Lung microvascular endothelial cell (primary cell): ENCODE results near the gene HDAC1. TPM values are rescaled to one million over a fixed set of nuclear protein-coding genes. Genes with fewer than 3 reads are reported as not detected.
A peak's percentile ranks its signal among the peaks of the same experiment; 100 is the strongest.
"Not testable (repeated sequence)": the region's sequence is repeated elsewhere in the genome, so short reads cannot be mapped to it uniquely, and the experiment has no call there.

Experiments
- DNase-seq, 2 donors: peaks; one replicate each; pipeline versions ENCODE4 v3.0.0 to v3.0.0-alpha.2; 2010; ENCODE audit warnings: low read depth in 2 of 2
- total RNA-seq: library from RNA; depleted of rRNA; stranded (reverse); fragments of >200 nt; gene quantifications from 2 replicates; pipeline ENCODE4 v1.2.1, GENCODE V29; 2014

The HDAC1 gene
- total RNA-seq, 1 donor from 2014 or later: 113 TPM

DNA sequence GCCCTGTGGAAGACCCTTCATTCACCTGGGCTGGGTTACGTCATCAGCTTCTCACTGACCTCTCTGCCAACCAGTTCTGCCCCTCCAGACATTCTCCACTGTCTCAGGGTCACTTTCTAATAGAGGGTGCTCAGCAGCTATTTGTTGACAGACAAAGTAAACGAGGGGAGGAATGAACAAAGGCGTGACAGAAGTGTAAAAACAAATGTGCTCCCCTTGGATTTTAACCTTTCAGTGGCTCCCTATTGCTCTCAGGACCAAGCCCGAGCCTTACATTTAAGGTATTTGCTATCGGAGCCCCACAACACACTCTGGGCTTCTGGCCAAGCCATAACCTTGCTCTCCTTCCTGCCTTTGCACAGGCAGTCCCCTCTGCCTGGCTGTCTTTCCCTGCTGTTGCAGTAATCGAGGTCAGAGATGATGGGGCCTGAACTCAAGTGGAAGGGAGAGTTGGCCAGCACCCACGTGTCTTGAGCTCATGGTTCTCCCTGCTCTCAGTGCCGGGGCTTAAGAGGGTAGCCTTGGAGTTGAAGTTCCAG lies 53.5 kb downstream of the HDAC1 start:
- DNase-seq: peak; percentile 63 to 80

DNA sequence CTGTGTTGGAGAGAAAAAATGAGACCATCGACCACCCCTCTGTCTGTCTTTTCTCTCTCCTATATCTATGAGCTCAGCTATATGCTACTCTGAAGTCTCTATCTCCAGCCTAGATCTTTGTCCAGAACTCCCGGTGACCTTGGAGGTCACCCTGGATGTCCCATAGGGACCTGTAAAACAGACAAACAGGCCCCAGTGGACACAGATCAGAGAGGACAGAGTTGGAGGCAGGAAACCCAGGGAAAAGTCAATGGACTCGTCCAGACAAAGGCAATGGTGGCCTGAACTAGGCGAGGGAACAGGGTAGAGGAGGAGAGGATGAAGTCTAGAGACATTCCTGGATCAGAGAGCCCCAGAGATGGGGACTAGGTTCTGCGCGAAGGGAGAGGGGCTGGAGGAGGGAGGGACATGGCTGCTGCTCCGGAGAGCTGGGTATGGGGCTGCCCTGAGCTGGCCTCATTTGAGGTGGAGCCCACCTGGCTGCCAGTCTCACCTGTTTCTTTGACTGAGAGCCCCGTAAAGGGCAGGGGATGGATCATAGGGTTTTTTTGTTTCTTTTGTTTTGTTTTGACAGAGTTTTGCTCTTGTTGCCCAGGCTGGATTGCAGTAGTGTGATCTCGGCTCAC lies 54.8 kb downstream of the HDAC1 start:
- no peak for DNase-seq

DNA sequence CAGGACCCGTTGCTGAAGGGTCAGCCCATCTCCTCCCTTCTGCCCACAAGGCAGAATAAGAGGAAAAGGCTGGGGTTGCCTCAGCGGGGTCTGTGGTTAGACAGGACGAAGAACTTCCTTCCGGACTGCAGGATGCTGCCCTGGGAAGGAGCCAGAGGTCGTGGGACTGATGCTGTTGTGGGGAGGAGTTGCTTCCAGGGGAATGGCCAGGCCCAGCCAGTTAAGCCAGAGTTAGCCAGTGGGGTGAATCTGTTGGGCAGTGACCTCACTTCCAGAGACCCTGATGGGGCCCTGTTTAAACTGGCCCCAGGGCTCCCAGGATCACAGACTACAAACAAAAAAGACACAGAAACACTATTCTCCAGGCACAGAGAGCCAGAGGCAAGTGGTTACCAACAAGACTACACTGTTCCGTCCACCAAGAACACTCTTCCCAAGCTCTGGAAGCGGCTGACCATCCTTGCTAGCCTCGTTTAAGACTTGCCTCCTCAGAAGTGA lies 57.4 kb downstream of the HDAC1 start:
- peak; percentile 95 to 97 for DNase-seq

DNA sequence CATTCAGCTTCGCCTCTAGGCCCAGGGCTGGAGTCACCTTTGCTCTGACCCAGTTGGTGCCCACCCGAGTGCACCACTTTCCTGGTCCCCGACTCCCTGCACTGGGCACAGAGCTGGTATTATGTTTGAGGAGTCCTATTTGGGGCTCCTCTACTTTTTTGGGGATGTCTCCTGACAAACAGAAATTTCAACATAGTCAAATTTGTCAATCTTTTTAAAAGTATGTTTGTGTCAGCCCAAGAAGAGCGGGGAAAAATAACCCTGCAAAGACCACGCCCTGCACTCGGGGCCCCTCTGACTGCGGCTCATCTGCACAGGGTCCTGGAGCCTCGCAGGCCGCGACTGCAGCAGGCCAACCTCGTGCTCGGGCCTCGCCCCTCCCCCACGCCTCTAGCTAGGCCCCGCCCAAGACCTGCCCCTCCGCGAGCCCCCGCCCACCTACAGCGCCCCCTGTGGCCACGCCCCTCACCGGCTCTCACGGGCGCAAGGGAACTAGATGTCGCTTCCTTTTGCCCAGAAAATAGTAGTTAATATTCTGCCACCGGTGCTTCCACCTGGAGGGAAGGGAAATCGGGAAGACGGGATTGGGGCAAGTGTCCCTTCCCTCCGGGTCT lies 59.0 kb downstream of the HDAC1 start:
- peak; percentile 66 to 86 for DNase-seq

DNA sequence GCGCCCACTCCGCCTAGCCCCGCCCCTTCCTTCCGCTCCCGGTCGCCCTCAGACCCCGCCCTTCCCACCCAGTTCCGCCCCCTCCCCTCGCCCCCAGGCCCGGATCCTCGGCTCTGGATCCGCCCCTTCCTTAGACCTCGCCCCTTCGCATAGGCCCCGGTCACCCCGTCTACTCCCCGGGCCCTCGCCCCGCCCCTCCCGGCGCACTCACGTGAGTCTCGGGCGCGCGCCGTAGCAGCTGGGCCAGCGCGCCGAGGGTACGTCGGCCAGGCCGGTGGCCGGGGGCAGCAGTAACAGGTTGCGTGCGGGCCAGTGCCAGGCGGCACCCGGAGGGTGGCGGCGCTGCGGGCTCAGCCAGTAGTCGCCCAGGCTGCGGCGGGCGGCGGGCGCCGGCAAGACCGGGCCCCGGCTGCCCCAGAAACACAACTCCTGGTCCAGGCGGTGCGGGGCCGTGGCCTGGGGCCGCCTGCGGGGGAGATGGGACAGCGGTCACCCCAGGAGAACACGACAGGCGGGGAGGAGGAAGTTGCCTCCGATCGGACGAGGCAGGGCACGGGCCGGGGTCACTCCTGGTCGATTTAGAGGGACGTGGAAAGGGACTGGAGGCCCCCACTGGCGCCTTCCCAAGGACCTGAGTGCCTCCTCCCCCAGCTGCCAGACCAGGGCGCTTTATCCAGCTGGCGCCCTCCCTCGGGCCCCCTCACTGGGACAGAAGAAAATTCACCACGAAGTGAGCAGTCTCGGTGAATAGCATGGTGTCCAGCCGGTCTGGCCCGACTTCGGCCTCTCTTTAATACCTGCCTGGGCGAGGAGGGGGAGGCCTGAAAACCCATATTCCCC lies 59.7 kb downstream of the HDAC1 start:
- DNase-seq: peak; percentile 87 to 90

DNA sequence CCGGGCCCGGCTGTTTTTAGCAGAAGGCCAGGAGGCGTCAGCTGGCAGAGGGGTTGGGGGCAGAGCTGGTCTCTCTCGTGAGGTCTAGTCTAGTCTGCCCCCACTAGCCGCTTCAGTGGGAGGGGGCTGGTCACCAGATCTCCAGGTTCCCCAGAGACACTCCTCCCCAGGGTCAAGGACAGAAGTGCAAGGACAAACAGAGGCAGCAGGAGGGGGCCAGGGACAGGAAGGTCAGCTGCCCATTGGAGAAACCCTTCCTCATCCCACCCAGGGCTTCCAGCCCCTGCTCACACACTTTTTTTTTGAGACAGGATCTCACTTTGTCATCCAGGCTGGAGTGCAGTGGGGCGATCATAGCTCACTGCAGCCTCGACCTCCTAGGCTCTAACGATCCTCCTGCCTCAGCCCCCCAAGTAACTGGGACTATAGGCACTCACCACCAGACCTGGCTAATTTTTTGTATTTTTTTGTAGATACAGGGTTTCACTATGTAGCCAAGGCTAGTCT lies 60.4 kb downstream of the HDAC1 start:
- DNase-seq: no peak

DNA sequence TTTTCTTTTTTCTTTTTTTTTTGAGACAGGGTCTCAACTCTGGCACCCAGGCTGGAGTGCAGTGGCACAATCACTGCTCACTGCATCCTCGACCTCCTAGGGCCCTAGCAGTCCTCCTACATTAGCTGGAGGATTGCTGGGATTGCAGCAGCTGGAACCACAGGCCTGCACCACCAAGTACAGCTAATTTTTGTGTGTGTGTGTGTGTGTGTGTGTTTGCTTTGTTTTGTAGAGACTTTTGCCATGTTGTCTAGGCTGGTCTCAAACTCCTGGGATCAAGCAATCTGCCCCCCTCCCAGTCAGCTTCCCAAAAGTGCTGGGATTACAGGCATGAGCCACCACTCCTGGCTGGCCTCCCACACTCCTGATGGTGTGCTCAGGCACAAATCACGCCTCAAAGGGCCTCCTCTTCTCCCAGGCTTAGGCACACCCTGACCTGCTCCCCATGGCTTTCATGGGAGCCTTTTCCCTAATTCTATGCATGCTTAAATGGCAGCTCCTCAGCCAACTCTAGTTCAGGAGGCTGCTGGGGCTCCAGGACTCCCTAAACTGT lies 61.0 kb downstream of the HDAC1 start:
- no peak for DNase-seq

DNA sequence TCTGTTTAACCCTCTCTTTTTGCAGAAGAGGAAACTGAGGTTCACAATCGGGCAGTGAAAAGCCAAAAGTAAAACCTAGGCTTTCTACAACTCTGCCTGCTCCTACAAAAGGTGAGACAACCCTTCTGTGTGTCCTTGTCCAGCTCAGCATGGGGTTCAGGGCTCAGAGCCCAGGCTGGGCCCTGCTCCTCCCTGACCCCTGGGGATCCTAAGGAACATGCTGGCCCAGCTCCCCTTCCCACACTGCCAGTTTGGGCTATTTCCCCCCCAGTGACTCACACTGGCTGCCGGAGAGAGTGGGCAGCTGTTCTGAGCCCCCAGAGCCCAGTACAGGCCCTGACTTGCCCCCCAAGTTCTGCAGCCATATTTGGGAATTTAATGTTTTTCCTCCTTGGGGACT lies 61.5 kb downstream of the HDAC1 start:
- no peak for DNase-seq

DNA sequence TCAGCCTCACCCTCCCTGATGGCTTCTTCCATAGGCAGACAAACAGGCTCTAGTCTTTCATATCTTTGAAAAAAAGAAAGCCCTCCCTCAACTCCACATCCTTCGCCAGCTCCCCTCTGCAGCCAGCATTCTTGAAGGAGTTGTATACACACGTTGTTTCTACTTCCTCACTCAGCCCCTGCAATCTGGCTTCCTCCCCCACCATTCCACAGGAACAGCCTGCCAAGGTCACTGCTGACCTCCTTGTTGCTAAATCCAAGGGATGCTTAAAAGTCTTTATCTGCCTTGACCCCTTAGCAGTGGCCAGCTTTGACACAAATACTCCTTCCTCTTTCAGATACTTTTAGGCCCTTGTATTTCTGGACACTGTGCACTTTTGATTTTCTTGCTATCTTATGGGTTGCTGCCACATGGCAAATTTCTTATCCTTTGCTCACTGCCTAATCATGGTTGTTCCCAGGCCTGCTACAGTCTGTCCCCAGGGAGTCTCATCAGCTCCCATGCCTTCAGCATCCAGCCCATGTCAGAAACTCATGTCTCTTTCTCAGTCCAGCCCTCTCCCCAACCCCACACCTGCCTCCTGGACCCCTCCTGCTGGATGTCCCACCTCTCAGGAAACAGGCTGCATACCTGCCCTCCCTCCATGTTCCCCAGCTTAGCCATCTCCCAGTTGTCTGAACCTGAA lies 62.1 kb downstream of the HDAC1 start:
- DNase-seq: no peak

DNA sequence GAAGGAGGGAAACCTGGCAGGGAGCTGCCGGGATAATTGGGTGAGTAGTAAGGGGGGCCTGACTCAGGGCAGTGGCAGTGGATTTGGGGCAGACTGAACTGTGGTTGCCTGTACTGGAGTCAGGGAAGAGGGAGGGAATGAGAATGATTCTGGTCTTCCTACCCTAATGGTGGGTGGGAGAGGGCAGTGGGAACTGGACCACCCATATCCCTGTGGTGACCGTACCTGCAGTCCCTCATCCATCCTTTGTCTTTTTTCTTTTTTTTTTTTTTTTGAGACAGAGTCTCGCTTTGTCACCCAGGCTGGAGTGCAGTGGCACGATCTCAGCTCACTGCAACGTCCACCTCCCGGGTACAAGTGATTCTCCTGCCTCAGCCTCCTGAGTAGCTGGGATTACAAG lies 63.9 kb downstream of the HDAC1 start:
- DNase-seq: not testable (repeated sequence)

DNA sequence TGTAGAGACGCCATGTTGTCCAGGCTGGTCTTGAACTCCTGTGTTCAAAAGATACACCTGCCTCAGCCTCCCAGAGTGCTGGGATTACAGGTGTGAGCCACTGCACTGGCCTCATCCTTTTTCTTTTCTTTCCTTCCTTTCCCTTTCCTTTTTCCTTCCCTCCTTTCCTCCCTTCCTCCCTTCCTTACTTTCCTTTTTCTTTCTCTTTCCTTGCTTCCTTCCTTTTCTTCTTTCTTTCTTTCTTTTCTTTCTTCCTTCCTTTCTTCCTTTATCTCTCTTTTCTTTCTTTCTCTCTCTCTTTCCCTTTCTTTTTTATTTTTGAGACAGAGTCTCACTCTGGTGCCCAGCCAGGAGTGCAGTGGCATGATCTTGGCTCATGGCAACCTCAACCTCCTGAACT lies 64.6 kb downstream of the HDAC1 start:
- DNase-seq: no peak

DNA sequence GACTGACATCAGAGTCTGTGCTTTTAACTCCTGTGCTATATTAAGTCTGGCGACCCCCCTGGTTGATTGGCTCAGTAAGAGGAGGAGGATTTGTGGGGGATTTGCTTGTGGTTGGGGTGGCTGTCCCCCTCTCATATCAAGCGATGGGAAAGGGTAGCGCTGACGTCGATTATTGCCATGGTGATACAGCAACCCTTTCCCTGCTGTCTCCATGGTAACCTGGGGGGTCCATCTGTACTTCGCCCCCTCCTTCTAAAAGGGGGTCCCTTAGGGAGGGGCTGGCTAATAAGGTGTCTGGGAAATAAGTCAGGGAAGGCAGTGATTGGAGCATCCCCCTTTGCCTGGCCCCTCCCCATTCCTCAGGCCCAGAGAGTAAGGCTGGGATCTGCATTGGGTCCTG lies 65.7 kb downstream of the HDAC1 start:
- DNase-seq: no peak

DNA sequence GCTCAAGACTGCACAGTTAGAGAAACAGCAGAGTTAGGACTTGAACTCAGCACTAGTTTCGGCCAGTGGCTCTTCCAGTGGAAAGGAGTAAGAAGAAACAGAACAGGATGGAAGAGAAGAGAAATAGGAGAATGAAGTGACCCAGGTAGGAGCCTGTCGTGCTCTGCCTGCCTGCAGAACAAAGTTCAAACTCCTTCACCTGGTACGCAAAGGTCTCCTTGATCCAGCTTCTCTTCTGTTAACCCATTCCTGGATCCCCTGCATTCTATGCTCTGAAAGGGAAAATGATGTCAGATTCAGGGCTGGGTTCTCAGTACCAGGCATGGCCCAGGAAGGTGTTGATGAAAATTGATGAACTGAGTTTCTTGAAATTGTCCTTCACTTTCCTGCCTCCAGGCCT lies 66.6 kb downstream of the HDAC1 start:
- DNase-seq: no peak

DNA sequence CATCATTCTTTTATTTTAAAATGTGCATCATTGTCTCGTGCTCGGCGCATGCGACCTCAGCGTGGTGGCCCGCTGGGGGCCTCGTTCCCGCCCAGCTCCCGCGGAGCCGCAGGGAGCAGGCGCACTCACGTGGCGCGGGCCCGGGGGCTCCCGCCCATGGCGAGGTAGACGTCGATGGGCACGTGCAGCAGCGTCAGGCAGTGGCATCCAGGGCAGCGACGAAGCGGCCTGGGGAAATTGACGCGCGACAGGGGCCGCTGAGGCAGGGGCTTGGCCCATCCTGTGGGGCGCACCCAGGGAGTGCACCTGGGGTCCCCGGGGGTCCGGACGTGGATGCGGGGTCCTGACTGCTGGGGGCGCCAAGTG lies 69.4 kb downstream of the HDAC1 start:
- DNase-seq: no peak

DNA sequence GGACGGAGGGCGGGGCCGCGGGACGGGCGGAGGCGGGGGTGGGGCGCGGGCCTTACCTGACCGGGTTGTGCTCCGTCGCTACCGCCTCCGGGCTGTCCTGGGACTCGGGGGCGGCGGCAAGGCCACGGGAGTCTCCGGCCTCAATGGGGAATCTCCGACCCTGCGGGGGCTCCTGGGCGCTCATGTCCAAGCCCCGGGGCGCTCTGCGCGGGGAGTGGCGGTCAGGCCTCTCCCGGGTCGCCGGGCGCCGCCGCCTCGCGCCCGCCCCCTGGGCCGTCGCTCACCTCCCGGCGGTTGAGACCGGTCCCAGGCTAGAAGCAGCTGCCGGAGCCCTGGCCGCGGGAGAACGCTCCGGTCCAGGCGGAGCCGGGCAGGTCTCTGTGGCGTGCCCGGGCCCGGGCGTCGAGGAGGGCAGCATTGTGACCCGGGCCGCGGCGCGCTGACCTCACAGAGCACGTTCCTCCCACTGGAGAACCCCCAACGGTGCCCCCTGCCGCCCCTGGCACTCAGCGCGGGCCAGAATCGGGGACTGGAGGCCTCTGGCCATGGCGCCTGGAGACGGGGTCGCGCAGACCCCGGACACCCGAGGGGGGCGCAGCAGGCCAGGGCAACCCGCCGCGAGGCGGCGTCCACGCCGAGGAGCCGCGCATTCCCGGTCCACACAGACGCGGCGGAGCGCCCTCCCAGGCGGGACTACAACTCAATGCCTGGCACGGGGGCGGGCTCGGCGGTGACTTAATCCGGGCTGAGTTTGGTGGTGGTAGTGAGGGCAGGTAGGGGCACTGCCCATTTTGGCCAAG lies 70.0 kb downstream of the HDAC1 start:
- DNase-seq: peak; percentile 44 to 60

DNA sequence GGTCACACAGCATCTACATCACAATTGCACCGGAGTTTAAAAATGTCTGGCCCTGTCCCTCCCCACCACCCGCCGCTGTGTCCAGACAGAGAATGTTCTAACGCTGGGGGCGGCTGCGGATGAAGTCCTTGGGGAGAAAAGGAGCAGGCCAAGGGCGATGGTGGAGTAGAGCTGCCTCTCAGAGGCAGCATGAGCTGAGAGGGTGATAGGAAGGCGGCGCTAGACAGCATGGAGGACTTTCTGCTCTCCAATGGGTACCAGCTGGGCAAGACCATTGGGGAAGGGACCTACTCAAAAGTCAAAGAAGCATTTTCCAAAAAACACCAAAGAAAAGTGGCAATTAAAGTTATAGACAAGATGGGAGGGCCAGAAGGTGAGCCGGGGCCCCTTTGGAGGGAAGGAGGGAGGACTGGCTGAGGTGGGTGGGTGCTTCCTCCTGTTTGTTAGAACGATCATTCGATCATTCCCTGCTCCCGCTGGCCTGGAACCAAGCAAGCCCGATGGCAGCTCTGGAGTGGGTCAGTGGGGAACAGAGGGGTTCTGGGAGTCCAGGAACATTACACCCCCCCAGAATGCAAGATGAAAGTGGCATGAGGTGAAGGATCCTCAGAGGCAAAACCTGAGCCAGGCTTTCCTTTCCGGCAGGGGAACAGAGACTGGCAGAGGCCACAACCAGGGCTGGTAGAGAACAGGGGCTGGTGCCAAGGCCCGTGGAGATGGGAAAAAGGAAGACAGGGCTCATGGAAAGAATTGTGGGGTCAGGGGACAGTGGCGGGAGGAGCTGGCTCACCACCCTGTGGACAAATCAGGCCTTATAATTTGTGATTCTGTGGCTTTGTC lies 70.8 kb downstream of the HDAC1 start, which contains the start of the genes FAM229A and TSSK3:
Gene FAM229A, minus strand, starts transcription at position 12 of the 840 bp plus-strand sequence. CDS start 394 bp downstream, outside the sequence.
Gene TSSK3, plus strand, starts transcription at position 66 of the 840 bp plus-strand sequence. Its CDS starts 163 bp downstream, at position 229.
- peak in 1 of 2 donors; percentile 29 for DNase-seq

DNA sequence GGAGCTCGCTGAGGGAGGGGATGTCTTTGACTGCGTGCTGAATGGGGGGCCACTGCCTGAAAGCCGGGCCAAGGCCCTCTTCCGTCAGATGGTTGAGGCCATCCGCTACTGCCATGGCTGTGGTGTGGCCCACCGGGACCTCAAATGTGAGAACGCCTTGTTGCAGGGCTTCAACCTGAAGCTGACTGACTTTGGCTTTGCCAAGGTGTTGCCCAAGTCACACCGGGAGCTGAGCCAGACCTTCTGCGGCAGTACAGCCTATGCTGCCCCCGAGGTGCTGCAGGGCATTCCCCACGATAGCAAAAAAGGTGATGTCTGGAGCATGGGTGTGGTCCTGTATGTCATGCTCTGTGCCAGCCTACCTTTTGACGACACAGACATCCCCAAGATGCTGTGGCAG lies 71.8 kb downstream of the HDAC1 start:
- DNase-seq: no peak

DNA sequence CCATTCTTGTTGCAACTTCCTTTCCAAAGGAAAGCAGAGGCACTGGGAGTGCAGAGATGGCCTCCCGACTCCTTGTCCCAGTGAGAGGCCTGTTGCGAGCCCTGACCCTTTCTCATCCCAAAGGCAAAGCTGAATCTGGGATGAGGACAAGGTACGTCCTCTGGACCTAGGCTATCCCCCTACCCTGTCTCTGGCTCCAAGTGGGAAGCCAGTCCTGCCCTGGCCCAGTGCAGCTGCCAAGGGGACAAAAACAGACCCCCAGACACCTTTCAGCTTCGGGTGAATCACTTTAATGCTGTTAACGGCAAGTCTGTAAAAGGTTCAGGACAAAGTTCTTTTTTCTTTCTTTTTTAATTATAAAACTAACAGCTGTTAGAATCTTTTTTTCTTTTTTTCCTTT lies 73.0 kb downstream of the HDAC1 start:
- no peak for DNase-seq

DNA sequence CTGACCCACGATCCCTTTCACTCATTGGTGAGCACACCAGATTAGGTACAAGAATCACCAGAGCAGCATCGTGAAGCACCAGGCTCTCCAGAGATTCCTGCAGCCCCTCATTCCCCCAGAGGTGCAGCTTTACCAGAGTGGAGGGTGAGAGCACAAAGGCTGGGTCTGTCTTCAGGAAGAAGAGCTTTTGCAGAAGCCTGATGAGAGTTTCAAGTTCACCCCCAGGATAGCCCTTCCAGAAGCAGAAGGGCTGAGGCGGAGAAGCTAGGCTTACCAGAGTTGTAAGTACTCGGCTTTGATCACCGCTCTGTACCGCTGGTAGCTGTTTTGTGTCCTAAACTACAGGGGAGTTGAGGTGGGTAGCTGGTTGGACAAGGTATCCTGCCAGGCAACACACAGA lies 73.6 kb downstream of the HDAC1 start:
- DNase-seq: no peak
